ENCODE measurements around the gene CKLF. TPM values are rescaled to one million over a fixed set of nuclear protein-coding genes. Genes with fewer than 3 reads are reported as not detected.
A peak's percentile ranks its signal among the peaks of the same experiment; 100 is the strongest.

The CKLF gene
- total RNA-seq, 1 experiment from 2014 or later, result 57.8 TPM

DNA sequence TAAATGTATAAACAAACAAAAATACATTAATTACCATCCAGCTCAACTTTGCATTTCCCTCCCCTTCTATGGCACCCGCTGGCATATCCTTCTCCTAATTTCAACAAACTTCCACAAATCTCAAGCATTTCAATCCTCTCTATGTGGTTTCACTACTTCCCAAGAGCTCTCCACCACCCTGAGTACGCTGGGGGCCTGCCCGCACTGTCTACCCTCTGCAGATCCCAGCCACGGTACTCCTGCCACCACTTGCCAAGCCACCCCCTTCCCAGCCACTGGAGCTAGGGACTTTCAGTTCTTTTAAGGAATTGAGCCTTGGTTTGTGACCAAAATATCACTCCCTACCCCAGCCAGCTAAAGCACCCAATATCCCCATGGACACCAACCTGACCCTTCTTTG lies 4.3 kb upstream of the CKLF start:
- CTCF ChIA-PET, result interaction anchor here (0.9 to 1.3 kb wide), 5 partner anchors 8 to 141 kb away, joined by 3 to 8 read pairs (median 5); no protein-coding TSS in a partner anchor
- intact Hi-C loops (cut with micrococcal nuclease), result no loop called here

DNA sequence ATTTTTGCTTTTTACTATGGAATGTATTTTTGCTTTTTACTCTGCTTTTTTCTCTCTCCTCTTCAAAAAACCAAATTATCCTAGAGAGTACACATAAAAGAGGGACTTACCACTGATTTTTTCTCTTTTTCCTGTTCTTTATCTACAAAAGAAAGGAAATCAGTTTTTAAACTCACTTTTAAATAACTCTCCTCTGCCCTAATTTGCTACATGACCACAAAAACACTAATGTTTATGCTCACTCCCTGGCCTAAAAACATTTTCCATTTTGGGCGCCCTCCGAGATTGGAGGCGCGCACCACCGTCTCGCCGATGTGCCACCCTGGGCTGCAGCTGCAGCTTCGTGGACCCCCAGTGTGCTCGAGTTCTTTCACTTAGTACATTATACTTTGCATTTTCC lies 3.5 kb upstream of the CKLF start:
- intact Hi-C loops (cut with micrococcal nuclease), result no loop called here
- ChIA-PET POLR2A (interaction anchor here (0.6 to 7.6 kb wide), 8 partner anchors 11 to 371 kb away, joined by 3 to 97 read pairs (median 4); no protein-coding TSS in a partner anchor), CTCF (interaction anchor here (0.9 to 1.1 kb wide), 2 partner anchors 9 to 55 kb away, joined by 3 to 4 read pairs; no protein-coding TSS in a partner anchor)
- H3K27ac Mint-ChIP-seq (ENCODE audit: low read depth, unreplicated experiment), result peak overlapping the region; percentile 75
- no peaks in the 10 kb centered on the region for H3K9me3 Mint-ChIP-seq (ENCODE audit: unreplicated experiment)
- peak overlapping the region; percentile 81 for H3K4me3 Mint-ChIP-seq (ENCODE audit: unreplicated experiment)
- TF ChIP-seq, protein P1, sequence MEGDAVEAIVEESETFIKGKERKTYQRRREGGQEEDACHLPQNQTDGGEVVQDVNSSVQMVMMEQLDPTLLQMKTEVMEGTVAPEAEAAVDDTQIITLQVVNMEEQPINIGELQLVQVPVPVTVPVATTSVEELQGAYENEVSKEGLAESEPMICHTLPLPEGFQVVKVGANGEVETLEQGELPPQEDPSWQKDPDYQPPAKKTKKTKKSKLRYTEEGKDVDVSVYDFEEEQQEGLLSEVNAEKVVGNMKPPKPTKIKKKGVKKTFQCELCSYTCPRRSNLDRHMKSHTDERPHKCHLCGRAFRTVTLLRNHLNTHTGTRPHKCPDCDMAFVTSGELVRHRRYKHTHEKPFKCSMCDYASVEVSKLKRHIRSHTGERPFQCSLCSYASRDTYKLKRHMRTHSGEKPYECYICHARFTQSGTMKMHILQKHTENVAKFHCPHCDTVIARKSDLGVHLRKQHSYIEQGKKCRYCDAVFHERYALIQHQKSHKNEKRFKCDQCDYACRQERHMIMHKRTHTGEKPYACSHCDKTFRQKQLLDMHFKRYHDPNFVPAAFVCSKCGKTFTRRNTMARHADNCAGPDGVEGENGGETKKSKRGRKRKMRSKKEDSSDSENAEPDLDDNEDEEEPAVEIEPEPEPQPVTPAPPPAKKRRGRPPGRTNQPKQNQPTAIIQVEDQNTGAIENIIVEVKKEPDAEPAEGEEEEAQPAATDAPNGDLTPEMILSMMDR (IDR thresholded peaks at IDR 0.05; ENCODE audit: unreplicated experiment), result no peak
- H3K27me3 Mint-ChIP-seq (ENCODE audit: insufficient read depth, unreplicated experiment), result no peaks in the 10 kb centered on the region
- no TSS peak for BruUV-seq (replicated peaks)
- DNase-seq (ENCODE audit: unreplicated experiment), result no peak
- peaks cover 25% of the 10 kb centered on the region for H3K36me3 Mint-ChIP-seq (ENCODE audit: insufficient read depth, unreplicated experiment)
- peaks cover 33% of the 10 kb centered on the region for H3K4me1 Mint-ChIP-seq (ENCODE audit: insufficient read depth, unreplicated experiment)

More for the DNA sequence above, 4.3 kb upstream of the CKLF start:
- peak overlapping the region; percentile 75 for H3K27ac Mint-ChIP-seq (ENCODE audit: low read depth, unreplicated experiment)
- peaks cover 25% of the 10 kb centered on the region for H3K4me1 Mint-ChIP-seq (ENCODE audit: insufficient read depth, unreplicated experiment)
- BruUV-seq (replicated peaks), result no TSS peak
- no peak for DNase-seq (ENCODE audit: unreplicated experiment)
- H3K9me3 Mint-ChIP-seq (ENCODE audit: unreplicated experiment), result no peaks in the 10 kb centered on the region
- H3K27me3 Mint-ChIP-seq (ENCODE audit: insufficient read depth, unreplicated experiment), result no peaks in the 10 kb centered on the region
- H3K36me3 Mint-ChIP-seq (ENCODE audit: insufficient read depth, unreplicated experiment), result peaks cover 27% of the 10 kb centered on the region
- POLR2A ChIA-PET, result interaction anchor here (1.4 to 7.6 kb wide), 4 partner anchors 15 to 139 kb away, joined by 4 to 97 read pairs (median 35); no protein-coding TSS in a partner anchor
- peak overlapping the region; percentile 81 for H3K4me3 Mint-ChIP-seq (ENCODE audit: unreplicated experiment)
- TF ChIP-seq, protein P1 (IDR thresholded peaks at IDR 0.05; ENCODE audit: unreplicated experiment), result no peak

- BruUV-seq (replicated peaks), result TSS peak; percentile 48
- H3K4me3 Mint-ChIP-seq (ENCODE audit: unreplicated experiment), result peak within 1 kb of the TSS; percentile 81
- TF ChIP-seq, protein P1 (IDR thresholded peaks at IDR 0.05; ENCODE audit: unreplicated experiment), result no peak
- H3K27me3 Mint-ChIP-seq (ENCODE audit: insufficient read depth, unreplicated experiment), result no peaks in the 10 kb centered on the region
- H3K4me1 Mint-ChIP-seq (ENCODE audit: insufficient read depth, unreplicated experiment), result peaks cover 39% of the 10 kb centered on the region
- no peak for DNase-seq (ENCODE audit: unreplicated experiment)
- POLR2A ChIA-PET, result interaction anchor here (0.6 to 7.6 kb wide), 11 partner anchors 10 to 371 kb away, joined by 3 to 97 read pairs (median 3); no protein-coding TSS in a partner anchor
- CTCF ChIA-PET, result interaction anchor here (0.9 to 1.6 kb wide), 3 partner anchors 10 to 54 kb away, joined by 3 to 4 read pairs (median 4); no protein-coding TSS in a partner anchor
- intact Hi-C loops (cut with micrococcal nuclease), result loop anchor here (2.0 to 10.0 kb wide), 2 partner anchors 67 to 145 kb away; no protein-coding TSS in a partner anchor
- peak within 1 kb of the TSS; percentile 75 for H3K27ac Mint-ChIP-seq (ENCODE audit: low read depth, unreplicated experiment)
- no peaks in the 10 kb centered on the region for H3K9me3 Mint-ChIP-seq (ENCODE audit: unreplicated experiment)
- H3K36me3 Mint-ChIP-seq (ENCODE audit: insufficient read depth, unreplicated experiment), result peaks cover 30% of the 10 kb centered on the region
Measured at GRCh38 chr16:66549284-66550131, 2.9 kb upstream of the CKLF start, which contains the start of gene TK2. Gene TK2, minus strand, starts transcription at chr16:66550122. Its CDS starts 61 bp downstream, at chr16:66550061.

GRCh38 chr16:66551348-66551759 lies 1.0 kb upstream of the CKLF start:
- Mint-ChIP-seq H3K4me3 (ENCODE audit: unreplicated experiment) (peak overlapping the region; percentile 89), H3K27ac (ENCODE audit: low read depth, unreplicated experiment) (no peak overlapping the region), H3K9me3 (ENCODE audit: unreplicated experiment) (no peaks in the 10 kb centered on the region), H3K36me3 (ENCODE audit: insufficient read depth, unreplicated experiment) (peaks cover 25% of the 10 kb centered on the region), H3K27me3 (ENCODE audit: insufficient read depth, unreplicated experiment) (no peaks in the 10 kb centered on the region), H3K4me1 (ENCODE audit: insufficient read depth, unreplicated experiment) (peaks cover 57% of the 10 kb centered on the region)
- peak; percentile 38 for DNase-seq (ENCODE audit: unreplicated experiment)
- BruUV-seq (replicated peaks), result no TSS peak
- POLR2A ChIA-PET, result interaction anchor here (0.7 to 7.6 kb wide), 8 partner anchors 12 to 279 kb away, joined by 3 to 97 read pairs (median 7); partner anchors contain the start of gene NAE1
- TF ChIP-seq, protein P1 (IDR thresholded peaks at IDR 0.05; ENCODE audit: unreplicated experiment), result no peak
- CTCF ChIA-PET, result interaction anchor here (0.7 to 2.4 kb wide), 10 partner anchors 12 to 192 kb away, joined by 3 to 17 read pairs (median 4); no protein-coding TSS in a partner anchor
- intact Hi-C loops (cut with micrococcal nuclease), result loop anchor here (2.0 to 10.0 kb wide), 2 partner anchors 69 to 147 kb away; no protein-coding TSS in a partner anchor
